GM12878 (cell line): ENCODE results near the gene CRB1. TPM values are rescaled to one million over a fixed set of nuclear protein-coding genes. Genes with fewer than 3 reads are reported as not detected.
"Not testable (repeated sequence)": the region's sequence is repeated elsewhere in the genome, so short reads cannot be mapped to it uniquely, and the experiment has no call there.

ENCODE experiments used
- ATAC-seq: fragments of 200-7000 bp; cut with Tn5 transposase; 3 replicates; pipeline ENCODE4 v1.9.1; 2020; ENCODE audit warnings: mild to moderate bottlenecking, moderate library complexity
- BruUV-seq: library from RNA; stranded (reverse); fragments of 400-500 nt; replicated peaks from 2 replicates; lab custom pipeline; 2021; lab: Mats Ljungman, UMichigan
- CTCF ChIA-PET: fragments of 300-600 bp; sonication (Branson Sonifier 250); formaldehyde crosslinking; extraction: SDS; loops from one replicate; lab custom pipeline; 2021; ENCODE audit warnings: inconsistent platforms; lab: Yijun Ruan, JAX
- POLR2A ChIA-PET: fragments of 350-600 bp; formaldehyde crosslinking; extraction: SDS; loops from one replicate; lab custom pipeline; 2021; ENCODE audit warnings: inconsistent platforms; lab: Charles Lee
- RAD21 ChIA-PET: fragments of 300-600 bp; sonication (Branson Sonifier 250); formaldehyde crosslinking; loops from one replicate; lab custom pipeline; 2023; ENCODE audit warnings: antibody characterized with exemption; ENCODE audit not compliant: unreplicated experiment; lab: Charles Lee
- SMC1A ChIA-PET: fragments of 300-600 bp; sonication (Branson Sonifier 250); formaldehyde crosslinking; loops from one replicate; lab custom pipeline; 2023; ENCODE audit not compliant: unreplicated experiment, uncharacterized antibody; lab: Charles Lee
- DNase-seq: peaks from one replicate; pipeline ENCODE4 v3.0.0-alpha.2; 2011; ENCODE audit warnings: low read depth, low spot score
- FAIRE-seq: peaks from 3 replicates; lab custom pipeline; 2011; peaks lifted over from hg19 to GRCh38; lab: Jason Lieb, UNC
- H2AFZ ChIP-seq: 2 replicates; pipeline ENCODE4 v1.6.0; 2011; ENCODE audit warnings: low read depth, low read length, control low read depth; ENCODE audit not compliant: control insufficient read depth
- H3K27ac ChIP-seq: 2 replicates; pipeline ENCODE4 v1.5.1; 2011; ENCODE audit warnings: control low read depth; ENCODE audit not compliant: control insufficient read depth, insufficient read depth
- H3K27me3 ChIP-seq, 2 experiments: replicated peaks in 1 of 2; 2 replicates each; pipeline versions ENCODE4 v1.6.0 to v1.6.1; 2011; ENCODE audit warnings: low read length in 1 of 2; ENCODE audit not compliant: control insufficient read depth in 2 of 2, insufficient read depth in 2 of 2
- H3K36me3 ChIP-seq, 2 experiments: 2 replicates each; pipeline ENCODE4 v1.5.1; 2011; ENCODE audit warnings: low read length in 1 of 2; ENCODE audit not compliant: control insufficient read depth in 2 of 2, insufficient read depth in 2 of 2
- H3K4me1 ChIP-seq: 2 replicates; pipeline ENCODE4 v1.6.1; 2011; ENCODE audit warnings: mild to moderate bottlenecking, low read length, moderate library complexity, mixed read lengths; ENCODE audit not compliant: control insufficient read depth, insufficient read depth
- H3K4me2 ChIP-seq: 2 replicates; pipeline ENCODE4 v1.6.0; 2011; ENCODE audit warnings: control low read depth; ENCODE audit not compliant: control insufficient read depth, insufficient read depth
- H3K4me3 ChIP-seq: fragments of 200-600 bp; sonication (generic); 2 replicates; pipeline ENCODE4 v1.5.1; 2016
- H3K79me2 ChIP-seq: 2 replicates; pipeline ENCODE4 v1.6.0; 2011; ENCODE audit warnings: low read length; ENCODE audit not compliant: control insufficient read depth, insufficient read depth
- H3K9ac ChIP-seq: 2 replicates; pipeline ENCODE4 v1.8.0; 2011; ENCODE audit warnings: low read length, control low read depth, mixed read lengths; ENCODE audit not compliant: control insufficient read depth, insufficient read depth
- H3K9me3 ChIP-seq: replicated peaks from 3 replicates; pipeline ENCODE4 v1.5.1; 2011; ENCODE audit warnings: mild to moderate bottlenecking, low read length; ENCODE audit not compliant: control insufficient read depth, insufficient read depth
- H4K20me1 ChIP-seq: 2 replicates; pipeline ENCODE4 v1.6.0; 2011; ENCODE audit not compliant: control insufficient read depth, insufficient read depth
- WGBS: methylation state at CpG from one replicate; pipeline ENCODE4 v1.1.6; 2016; ENCODE audit warnings: low lambda C conversion rate; ENCODE audit not compliant: insufficient replicate concordance, insufficient coverage; ENCODE audit errors: missing lambda C conversion rate; 5-methylcytosine and 5-hydroxymethylcytosine counted together
- in situ Hi-C: fragments of 300-500 bp; cut with MboI; formaldehyde crosslinking; loops from 9 replicates; pipeline ENCODE4 v1.14.3; 2018; ENCODE audit warnings: mixed read lengths
- intact Hi-C: fragments of 100-400 bp; cut with micrococcal nuclease; formaldehyde crosslinking; loops from one replicate; pipeline ENCODE4 v1.14.2; 2022; ENCODE audit not compliant: unreplicated experiment
- polyA plus RNA-seq, 11 experiments: library from polyadenylated mRNA; depleted of rRNA in 4 of 11; unstranded in 6 of 11; stranded (reverse) in 5 of 11; fragments of >200 nt; fragmentation: Nextera tagmentation in 4 of 11; fragmentation: Illumina TruSeq in 1 of 11; extraction: Ambion mirVana in 4 of 11; extraction: Trizol in 1 of 11; gene quantifications; 1 replicate in 1 of 11; 2 replicates in 10 of 11; pipeline versions ENCODE4 v1.2.1 to v1.2.3, GENCODE V29; 2011 to 2016; ENCODE audit warnings: inconsistent platforms in 2 of 11, missing spikeins in 2 of 11, low read depth in 1 of 11
- total RNA-seq, 4 experiments: library from RNA; depleted of rRNA in 3 of 4; stranded (reverse); fragments of >200 nt in 3 of 4; fragmentation: Illumina TruSeq in 1 of 4; extraction: Trizol in 1 of 4; gene quantifications; 2 replicates each; pipeline versions ENCODE4 v1.2.1 to v1.2.3, GENCODE V29; 2013 to 2021

Gene CRB1
- total and polyA plus RNA-seq, 10 of the 15 experiments (the other 5 are each of a cell fraction or from before 2014, with no cell fraction given) = 0.06 to 0.10 (median 0.06) TPM; not detected in 7

- CTCF ChIA-PET, H3K27me3 ChIP-seq, H3K36me3 ChIP-seq, DNase-seq, in situ Hi-C loops, H3K79me2 ChIP-seq, H4K20me1 ChIP-seq, H3K27ac ChIP-seq, POLR2A ChIA-PET, H3K9ac ChIP-seq, SMC1A ChIA-PET, BruUV-seq, intact Hi-C loops, H3K9me3 ChIP-seq, H2AFZ ChIP-seq, H3K4me3 ChIP-seq, H3K4me2 ChIP-seq, FAIRE-seq, RAD21 ChIA-PET, H3K4me1 ChIP-seq: not testable (repeated sequence)
- ATAC-seq = peak; percentile 31
- WGBS = 20% methylated on average over 4 of the region's 8 CpGs
Observed at GRCh38 chr1:197404774-197405173, 136.7 kb downstream of the CRB1 start.

GRCh38 chr1:197405614-197406013 is 137.6 kb downstream of the CRB1 start:
- H3K4me3 ChIP-seq = not testable (repeated sequence)
- WGBS = 80% methylated on average over 1 of the region's 28 CpGs

More at GRCh38 chr1:197405614-197406013, 137.6 kb downstream of the CRB1 start:
- H3K79me2 ChIP-seq, ATAC-seq, in situ Hi-C loops, H4K20me1 ChIP-seq, CTCF ChIA-PET, H3K27ac ChIP-seq, SMC1A ChIA-PET, BruUV-seq, H3K9me3 ChIP-seq, FAIRE-seq, DNase-seq, H3K4me1 ChIP-seq, H3K36me3 ChIP-seq, POLR2A ChIA-PET, H2AFZ ChIP-seq, RAD21 ChIA-PET, H3K27me3 ChIP-seq, H3K9ac ChIP-seq, intact Hi-C loops, H3K4me2 ChIP-seq: not testable (repeated sequence)
